ENCODE results near the gene PLD5.

GRCh38 chr1:242187171-242187570, 337.3 kb downstream of the PLD5 start:
- TF ChIP-seq, protein P1, sequence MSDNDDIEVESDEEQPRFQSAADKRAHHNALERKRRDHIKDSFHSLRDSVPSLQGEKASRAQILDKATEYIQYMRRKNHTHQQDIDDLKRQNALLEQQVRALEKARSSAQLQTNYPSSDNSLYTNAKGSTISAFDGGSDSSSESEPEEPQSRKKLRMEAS (IDR thresholded peaks at IDR 0.05): no peak
- no peak for TF ChIP-seq TAF1 (IDR thresholded peaks at IDR 0.05; ENCODE audit: low read depth)
- no peak for TF ChIP-seq EP300 (IDR thresholded peaks at IDR 0.05; ENCODE audit: borderline replicate concordance)
- TF ChIP-seq REST (IDR thresholded peaks at IDR 0.05; ENCODE audit: low read depth): no peak
- TF ChIP-seq RAD21 (IDR thresholded peaks at IDR 0.05; ENCODE audit: low read depth): no peak
- no peak for TF ChIP-seq FOXM1 (IDR thresholded peaks at IDR 0.05; ENCODE audit: borderline replicate concordance, low read depth)
- TF ChIP-seq CEBPB (IDR thresholded peaks at IDR 0.05): no peak
- TF ChIP-seq EGR1 (IDR thresholded peaks at IDR 0.05): no peak
